Loucy (cell line): Measurements from ENCODE around the gene ALDH1L1.

ENCODE experiments used
- CTCF ChIP-seq: fragments of 200-600 bp; sonication (generic); conservative IDR thresholded peaks from 2 replicates; pipeline ENCODE4 v1.5.1; 2014; ENCODE audit warnings: mild to moderate bottlenecking, antibody characterized with exemption, low read length
- EZH2phosphoT487 ChIP-seq: fragments of 200-600 bp; IDR thresholded peaks from 2 replicates; pipeline ENCODE4 v1.6.1; 2018; ENCODE audit warnings: antibody characterized with exemption, mild to moderate bottlenecking, moderate library complexity, borderline replicate concordance

DNA sequence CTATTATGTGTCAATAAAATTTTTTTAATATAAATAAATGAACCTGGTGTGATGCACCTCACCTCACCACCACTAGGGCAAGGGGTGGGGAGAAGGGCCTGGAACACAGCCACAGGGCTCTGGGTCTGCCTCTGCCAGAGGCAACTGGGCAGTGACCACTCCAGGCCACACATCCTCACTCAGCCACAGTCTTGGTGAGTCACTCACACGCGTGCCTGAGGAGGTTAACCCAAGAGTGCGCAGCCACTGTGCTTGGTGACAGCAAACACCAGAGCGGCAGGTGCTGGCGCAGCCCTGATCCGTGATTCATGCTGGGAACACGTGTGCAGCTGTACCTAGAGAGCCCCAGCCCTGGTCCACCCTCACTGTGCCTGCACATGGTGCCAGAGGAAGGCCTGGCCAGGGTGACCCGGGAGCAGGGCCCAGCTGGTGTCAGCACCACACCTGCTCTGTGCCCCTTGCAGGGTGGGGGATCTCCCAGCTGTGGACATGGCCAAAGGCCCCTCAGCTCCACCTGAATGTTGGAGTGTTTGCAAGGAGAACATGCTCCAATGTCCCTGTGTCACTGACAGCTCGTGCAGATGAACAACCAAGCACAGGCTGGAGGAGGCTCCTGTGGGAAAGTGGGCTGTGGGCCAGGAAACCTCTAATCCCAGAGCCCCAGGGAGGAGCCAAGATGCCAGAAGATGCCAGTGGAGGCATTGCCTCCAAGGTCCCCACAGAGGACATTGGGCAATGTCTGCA is 98.6 kb downstream of the ALDH1L1 start:
- TF ChIP-seq CTCF, result peak; percentile 47
- no peak for TF ChIP-seq EZH2phosphoT487
